ENCODE data around the gene YJEFN3. TPM values are rescaled to one million over a fixed set of nuclear protein-coding genes. Genes with fewer than 3 reads are reported as not detected.

Gene YJEFN3
- total RNA-seq, 1 experiment from 2014 or later = 16.6 TPM

- Mint-ChIP-seq H3K4me3 (no peak overlapping the region), H3K4me1 (peaks cover 0 to 5% of the 10 kb centered on the region in 2 experiments; a peak in 1 of 4 replicates), H3K27me3 (ENCODE audit: low read depth) (no peaks in the 10 kb centered on the region; the same call in 1 of the 2 replicates), H3K9me3 (no peaks in the 10 kb centered on the region), H3K27ac (no peak overlapping the region; a peak in 1 of 7 replicates), H3K36me3 (ENCODE audit: insufficient read depth in 1 of 3, low read depth in 3 of 3) (peaks cover 36 to 77% (median 71%) of the 10 kb centered on the region in 3 experiments)
- H3K79me1 ChIP-seq (ENCODE audit: insufficient read depth, low read depth, low read length, poor library complexity, severe bottlenecking) = no peaks in the 10 kb centered on the region
- H3K79me2 ChIP-seq (ENCODE audit: insufficient read depth, low read length) = no peaks in the 10 kb centered on the region
- H2AFZ ChIP-seq (ENCODE audit: low read length) = no peak overlapping the region
- no peak overlapping the region for H4K8ac ChIP-seq (replicated peaks; ENCODE audit: insufficient read length, low read depth, low read length)
- DNase-seq = no peak
- H3K9ac ChIP-seq (ENCODE audit: extremely low read depth, insufficient read length, low read length) = no peak overlapping the region
- no peak overlapping the region for H4K5ac ChIP-seq (ENCODE audit: insufficient read length, low read depth, low read length)
- H3K23me2 ChIP-seq (ENCODE audit: insufficient read length, low read depth, low read length, poor library complexity, severe bottlenecking) = no peaks in the 10 kb centered on the region
- no peak overlapping the region for H3K4me2 ChIP-seq (ENCODE audit: insufficient read depth, insufficient read length, low read length)
- H2BK12ac ChIP-seq (ENCODE audit: insufficient read length, low read depth, low read length) = no peak overlapping the region
- H2AK5ac ChIP-seq (ENCODE audit: insufficient read length, low read length) = no peak overlapping the region
- H3K4ac ChIP-seq (ENCODE audit: low read depth, low read length) = no peak overlapping the region
- no peak overlapping the region for H3K23ac ChIP-seq (ENCODE audit: insufficient read length, low read depth, low read length)
- no CpG with 5 or more reads among the region's 23 CpGs for WGBS (ENCODE audit: extremely low coverage, insufficient read length, low lambda C conversion rate)
- H2BK120ac ChIP-seq (ENCODE audit: low read depth, low read length, poor library complexity, severe bottlenecking) = no peak overlapping the region
- no peak overlapping the region for H3K56ac ChIP-seq (ENCODE audit: insufficient read length, low read depth, low read length)
- no peak overlapping the region for H4K91ac ChIP-seq (ENCODE audit: insufficient read length, low read depth, low read length)
- no peak overlapping the region for H2BK20ac ChIP-seq (ENCODE audit: low read depth, low read length, poor library complexity, severe bottlenecking)
- H3K14ac ChIP-seq (ENCODE audit: insufficient read depth, low read length) = no peak overlapping the region
- H3K9me3 ChIP-seq (ENCODE audit: control insufficient read depth, low read depth, low read length) = no peaks in the 10 kb centered on the region
- H3K27ac ChIP-seq (ENCODE audit: insufficient read length, low read depth, low read length) = no peak overlapping the region
- no peak overlapping the region for H3T11ph ChIP-seq (ENCODE audit: low read length)
- H4K20me1 ChIP-seq (ENCODE audit: control insufficient read depth, insufficient read depth, insufficient read length) = no peaks in the 10 kb centered on the region
- no peak overlapping the region for H3K18ac ChIP-seq (ENCODE audit: insufficient read length, low read depth, low read length)
- H3K27me3 ChIP-seq (ENCODE audit: insufficient read depth, low read length) = no peaks in the 10 kb centered on the region
- H2BK5ac ChIP-seq (ENCODE audit: insufficient read length, low read length) = no peak overlapping the region
- no peak overlapping the region for H2BK15ac ChIP-seq (ENCODE audit: low read depth, low read length)
- TF ChIP-seq CTCF (conservative IDR thresholded peaks at IDR 0.05) = no peak
- H3K4me1 ChIP-seq (ENCODE audit: insufficient read depth, low read length) = no peaks in the 10 kb centered on the region
Measured at GRCh38 chr19:19504754-19505668, 23.7 kb upstream of the YJEFN3 start.

Data from H9 (cell line).